ENCODE measurements around the gene CAMK2B.

Gene CAMK2B

GRCh38 chr7:44325201-44325671, at the start of gene CAMK2B:
Gene CAMK2B (minus strand): TSS chr7:44325594. CDS start chr7:44325421, 173 bp downstream.
- no peak for DNase-seq

GRCh38 chr7:44374007-44374763, 48.8 kb upstream of the CAMK2B start:
- no peak for DNase-seq

GRCh38 chr7:44373418-44373740, 48.0 kb upstream of the CAMK2B start:
- DNase-seq = no peak

GRCh38 chr7:44372560-44373417, 47.4 kb upstream of the CAMK2B start:
- DNase-seq = no peak

GRCh38 chr7:44368885-44369284, 43.5 kb upstream of the CAMK2B start:
- no peak for DNase-seq

GRCh38 chr7:44368455-44368854, 43.1 kb upstream of the CAMK2B start:
- no peak for DNase-seq

- DNase-seq = no peak
Observed at GRCh38 chr7:44367475-44368043, 42.2 kb upstream of the CAMK2B start.

GRCh38 chr7:44366986-44367385, 41.6 kb upstream of the CAMK2B start:
- no peak for DNase-seq

GRCh38 chr7:44353668-44354067, 28.3 kb upstream of the CAMK2B start:
- no peak for DNase-seq

GRCh38 chr7:44348851-44349781, 23.7 kb upstream of the CAMK2B start:
- DNase-seq = peak in 1 of 2 donors; percentile 19

- no peak for DNase-seq
Observed at GRCh38 chr7:44348300-44348699, 22.9 kb upstream of the CAMK2B start.

- DNase-seq = no peak
Observed at GRCh38 chr7:44347546-44348114, 22.2 kb upstream of the CAMK2B start.

- DNase-seq = no peak
Observed at GRCh38 chr7:44346063-44346462, 20.7 kb upstream of the CAMK2B start.

GRCh38 chr7:44341401-44341800, 16.0 kb upstream of the CAMK2B start:
- no peak for DNase-seq

GRCh38 chr7:44338600-44338999, 13.2 kb upstream of the CAMK2B start:
- DNase-seq = no peak

- no peak for DNase-seq
Observed at GRCh38 chr7:44336491-44336890, 11.1 kb upstream of the CAMK2B start.

GRCh38 chr7:44335184-44335583, 9.8 kb upstream of the CAMK2B start:
- DNase-seq = no peak

- DNase-seq = no peak
Observed at GRCh38 chr7:44334734-44335097, 9.3 kb upstream of the CAMK2B start.

GRCh38 chr7:44333911-44334733, 8.7 kb upstream of the CAMK2B start:
- peak in 1 of 2 donors; percentile 65 for DNase-seq

GRCh38 chr7:44331682-44332081, 6.3 kb upstream of the CAMK2B start:
- no peak for DNase-seq

GRCh38 chr7:44330331-44330730, 4.9 kb upstream of the CAMK2B start:
- no peak for DNase-seq

Data from hippocampal formation (tissue), 2 donors.